NCI-H510A (cell line): ENCODE data around the gene GAD1.

Experiments
- DNase-seq: peaks from one replicate; lab custom pipeline; 2025; lab: John Stamatoyannopoulos, UW

The GAD1 gene

DNA sequence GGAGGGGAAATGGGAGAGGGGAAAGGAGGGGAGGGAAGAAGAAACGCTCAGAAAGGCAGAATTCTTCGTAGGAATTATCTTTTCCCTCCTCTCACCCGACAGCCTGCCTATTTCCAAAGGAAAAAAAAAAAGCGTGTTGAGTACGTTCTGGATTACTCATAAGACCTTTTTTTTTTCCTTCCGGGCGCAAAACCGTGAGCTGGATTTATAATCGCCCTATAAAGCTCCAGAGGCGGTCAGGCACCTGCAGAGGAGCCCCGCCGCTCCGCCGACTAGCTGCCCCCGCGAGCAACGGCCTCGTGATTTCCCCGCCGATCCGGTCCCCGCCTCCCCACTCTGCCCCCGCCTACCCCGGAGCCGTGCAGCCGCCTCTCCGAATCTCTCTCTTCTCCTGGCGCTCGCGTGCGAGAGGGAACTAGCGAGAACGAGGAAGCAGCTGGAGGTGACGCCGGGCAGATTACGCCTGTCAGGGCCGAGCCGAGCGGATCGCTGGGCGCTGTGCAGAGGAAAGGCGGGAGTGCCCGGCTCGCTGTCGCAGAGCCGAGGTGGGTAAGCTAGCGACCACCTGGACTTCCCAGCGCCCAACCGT is at the start of gene GAD1:
GAD1 (plus strand) TSS at position 384 of the 589 bp plus-strand sequence. CDS start 1,705 bp downstream, outside the sequence.
- DNase-seq: peak; percentile 95

DNA sequence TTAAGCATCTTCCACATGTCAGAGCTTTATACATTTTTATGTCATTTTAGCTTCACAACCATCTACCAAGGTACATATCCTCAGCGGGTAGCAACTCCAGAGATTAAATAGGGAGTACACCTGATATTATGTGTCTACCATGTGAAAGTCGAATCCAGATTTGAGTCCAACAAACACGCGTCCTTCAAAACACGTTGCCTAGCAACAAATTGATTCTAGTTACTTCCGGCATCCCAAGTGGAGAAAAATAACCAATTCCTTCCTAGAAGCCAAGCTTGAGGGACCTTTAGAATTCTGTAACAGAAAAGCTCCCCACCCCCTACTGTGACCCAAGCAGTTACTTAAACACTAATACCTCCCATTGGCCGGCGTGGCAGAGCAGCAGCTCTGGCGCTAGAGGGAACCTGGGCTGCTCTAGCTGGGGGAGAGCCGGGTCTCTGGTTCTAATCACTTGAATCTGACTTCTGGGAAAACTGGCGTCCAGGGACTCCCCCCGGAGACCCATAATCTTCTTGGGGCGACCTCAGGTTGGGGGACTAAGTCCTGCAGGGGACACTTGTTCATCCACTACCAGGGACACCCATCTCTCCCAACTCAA is 46.6 kb upstream of the GAD1 start, which contains the start of gene ERICH2:
ERICH2 (plus strand) TSS at position 371 of the 598 bp plus-strand sequence. CDS start 304 bp downstream, outside the sequence.
- peak; percentile 76 for DNase-seq

DNA sequence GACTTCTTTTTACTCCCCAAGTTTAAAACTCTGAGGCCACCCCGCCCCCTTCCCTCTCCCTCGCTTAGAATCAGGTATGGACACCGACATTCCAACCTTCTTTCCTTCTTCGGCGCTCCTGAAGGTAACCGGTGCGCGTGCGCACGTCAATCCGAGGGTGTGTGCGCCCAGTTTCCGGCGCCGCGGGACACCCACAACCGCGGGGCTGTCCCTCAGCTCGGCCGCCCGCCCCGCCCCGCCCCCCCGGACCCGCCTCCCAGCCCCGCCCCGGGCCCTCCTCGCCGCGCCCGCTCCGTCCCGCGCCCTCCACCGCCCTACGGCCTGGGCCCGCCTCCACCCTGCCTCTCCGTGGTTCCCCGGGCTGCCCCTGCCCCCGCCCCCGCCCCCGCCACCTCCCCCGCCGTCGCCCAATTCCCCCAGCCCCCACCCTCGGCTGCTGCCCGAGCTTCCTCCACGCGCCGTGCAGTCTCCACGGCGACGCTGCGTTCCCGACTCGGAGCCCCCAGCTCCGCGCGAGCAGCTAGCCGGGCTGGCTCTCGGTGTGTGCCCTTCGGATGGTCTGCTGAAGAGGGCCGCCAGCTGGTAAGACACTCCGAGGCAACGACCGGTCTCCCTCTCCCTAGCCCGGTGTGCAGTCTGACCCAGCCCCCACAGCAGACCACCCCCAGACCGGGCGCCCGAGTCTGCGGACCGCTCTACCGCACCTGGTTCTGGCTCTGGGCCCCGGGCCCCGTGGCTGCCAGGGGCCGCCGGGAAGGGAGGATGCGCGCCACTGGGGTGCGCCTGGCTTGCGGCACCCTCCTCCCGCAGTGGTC is 45.9 kb upstream of the GAD1 start:
- peak; percentile 95 for DNase-seq

DNA sequence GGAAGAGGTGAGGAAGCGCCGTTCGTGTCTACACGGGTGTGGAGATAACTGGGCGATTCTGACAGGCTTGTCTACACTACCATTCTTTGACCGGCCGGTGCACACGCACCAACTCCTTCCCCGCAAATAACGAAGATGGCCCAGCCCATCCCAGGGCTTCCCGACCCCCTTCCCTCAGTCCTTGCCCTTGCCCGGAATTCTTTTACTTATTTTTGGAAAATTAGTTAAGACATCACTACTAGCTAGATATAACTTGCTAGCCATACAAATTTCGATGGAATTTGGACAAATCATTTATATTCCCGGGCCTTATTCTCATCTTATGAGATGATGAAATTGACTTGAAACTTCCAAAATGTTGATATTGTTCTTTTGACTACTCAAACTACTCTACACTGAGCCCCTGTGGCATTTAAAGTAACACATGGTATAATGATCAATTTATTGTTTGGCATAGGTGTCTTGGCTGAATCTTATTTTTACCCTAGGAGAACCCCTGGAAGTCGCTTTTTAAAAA is 45.2 kb upstream of the GAD1 start:
- no peak for DNase-seq

DNA sequence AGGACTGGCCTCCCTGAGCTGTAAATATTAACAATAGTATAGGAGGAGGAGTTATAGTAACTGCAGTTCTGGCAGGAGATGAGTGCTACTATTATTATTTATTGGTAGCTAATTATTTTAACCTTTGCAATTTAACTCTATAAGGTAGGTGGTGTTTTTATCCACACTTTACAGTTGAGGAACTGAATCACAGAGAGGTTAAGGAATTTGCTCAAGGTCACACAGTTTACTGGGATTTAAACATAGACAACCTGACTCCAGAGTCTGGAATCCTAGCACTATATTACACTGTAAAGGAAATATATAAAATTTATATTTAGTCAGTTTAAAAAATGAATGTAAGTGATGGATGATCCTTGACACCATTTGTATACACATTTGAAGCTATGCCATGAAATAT is 44.4 kb upstream of the GAD1 start:
- no peak for DNase-seq

DNA sequence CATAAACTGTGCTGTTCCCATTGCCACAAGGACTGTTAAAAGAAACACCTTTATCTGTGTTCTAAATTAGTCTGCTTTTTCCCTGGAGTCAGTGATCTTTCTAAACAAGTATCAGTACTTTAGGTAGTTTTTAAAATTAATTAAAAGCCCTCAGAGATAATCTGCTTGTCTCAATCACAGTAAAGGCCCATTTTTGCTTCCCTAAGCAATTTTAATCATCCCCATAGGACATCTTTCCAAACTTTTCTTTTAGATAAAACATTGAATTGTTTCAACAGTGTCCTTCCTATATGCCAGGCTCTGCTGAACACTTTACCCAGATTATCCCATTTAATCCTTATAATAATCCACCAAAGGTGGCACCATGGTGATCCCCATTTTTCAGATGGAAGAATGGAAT is 42.6 kb upstream of the GAD1 start:
- no peak for DNase-seq

DNA sequence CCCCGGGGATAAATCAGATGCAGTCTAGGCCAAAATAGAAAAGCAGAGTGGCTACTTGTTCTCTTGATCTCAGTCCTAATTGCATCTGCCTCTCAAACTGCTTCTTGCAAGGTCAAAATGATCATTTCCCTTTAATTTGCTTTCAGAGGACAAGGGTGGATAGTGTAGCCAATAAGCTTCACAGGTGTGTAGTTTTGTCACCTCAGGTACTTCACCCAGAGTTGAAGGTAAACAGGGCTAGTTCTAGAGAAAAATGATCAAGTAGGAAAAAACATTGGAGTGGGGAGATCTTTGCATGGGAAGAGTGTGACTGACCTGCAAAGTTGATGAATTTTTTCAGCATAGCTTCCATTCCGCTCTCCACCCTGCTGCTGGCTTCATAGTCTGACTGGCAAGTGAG is 37.8 kb upstream of the GAD1 start:
- no peak for DNase-seq

DNA sequence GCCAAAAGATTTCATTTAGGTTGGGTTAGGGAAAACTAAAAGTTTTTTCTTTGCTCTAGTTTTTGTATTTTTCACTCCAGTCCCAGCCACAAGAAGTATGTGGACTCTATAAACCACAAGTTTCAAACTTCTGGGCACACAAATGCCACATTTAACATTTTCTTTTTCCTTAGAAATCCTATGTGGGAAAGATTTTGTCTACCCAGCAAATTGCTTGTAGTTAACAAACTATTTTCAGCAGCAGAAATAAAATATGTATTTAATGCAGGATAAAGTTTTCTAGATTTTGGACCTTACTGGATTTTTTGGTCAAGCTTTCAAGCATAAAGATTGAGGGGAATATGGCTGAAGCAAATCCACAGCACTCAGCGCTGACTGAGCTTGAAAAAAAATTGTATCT is 37.4 kb upstream of the GAD1 start:
- no peak for DNase-seq

DNA sequence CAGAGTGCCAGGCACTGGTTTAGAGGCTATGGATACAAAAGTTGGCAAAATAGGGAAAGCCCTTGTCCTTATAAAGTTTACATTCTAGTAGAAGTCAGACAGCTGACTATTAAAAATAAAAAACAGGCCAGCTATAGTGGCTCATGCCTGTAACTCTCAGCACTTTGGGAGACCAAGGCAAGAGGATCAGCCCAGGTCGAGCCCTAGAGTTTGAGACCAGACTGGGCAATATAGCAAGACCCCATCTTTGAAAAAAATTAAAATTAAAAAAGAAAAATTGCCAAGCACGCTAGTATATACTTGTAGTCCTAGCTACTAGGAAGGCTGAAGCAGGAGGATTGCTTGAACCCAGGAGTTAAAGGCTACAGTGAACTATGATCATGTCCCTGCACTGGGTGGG is 34.0 kb upstream of the GAD1 start:
- DNase-seq: no peak

DNA sequence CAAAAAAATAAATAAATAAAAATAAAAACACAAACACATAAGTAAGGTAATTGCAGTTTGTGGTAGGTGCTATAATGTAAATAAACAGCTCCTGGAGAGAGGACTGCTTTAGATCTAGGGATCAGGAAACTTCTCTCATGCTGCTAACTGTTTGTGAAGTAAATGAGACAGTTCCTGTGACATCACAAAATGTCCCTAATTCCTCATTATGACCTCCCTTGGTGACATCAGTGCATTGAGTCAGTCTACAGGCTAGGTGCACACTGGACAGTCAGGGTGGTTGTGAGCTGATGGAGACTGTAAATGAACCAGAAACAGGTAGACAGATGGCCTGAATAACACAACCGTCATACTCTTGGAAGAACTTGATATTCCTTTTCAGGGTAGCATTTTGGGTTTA is 33.1 kb upstream of the GAD1 start:
- DNase-seq: no peak

DNA sequence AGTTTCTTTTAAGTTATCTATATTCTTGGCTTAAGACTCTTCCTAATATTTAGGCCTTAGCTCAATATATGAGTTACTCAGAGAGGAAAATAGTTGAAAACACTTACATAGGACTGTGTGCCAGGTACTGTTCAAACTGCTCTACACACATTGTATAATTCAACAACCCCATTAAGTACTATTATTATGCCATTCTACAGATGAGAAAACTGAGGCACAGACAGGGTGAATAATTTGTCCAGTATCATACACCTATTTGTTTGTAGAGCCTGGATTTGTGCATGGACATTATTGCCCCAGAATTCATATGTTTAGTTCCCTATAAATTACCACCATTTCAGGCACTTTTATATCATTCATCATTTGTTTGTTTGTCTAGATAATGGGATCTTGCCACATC is 17.7 kb upstream of the GAD1 start:
- DNase-seq: no peak

DNA sequence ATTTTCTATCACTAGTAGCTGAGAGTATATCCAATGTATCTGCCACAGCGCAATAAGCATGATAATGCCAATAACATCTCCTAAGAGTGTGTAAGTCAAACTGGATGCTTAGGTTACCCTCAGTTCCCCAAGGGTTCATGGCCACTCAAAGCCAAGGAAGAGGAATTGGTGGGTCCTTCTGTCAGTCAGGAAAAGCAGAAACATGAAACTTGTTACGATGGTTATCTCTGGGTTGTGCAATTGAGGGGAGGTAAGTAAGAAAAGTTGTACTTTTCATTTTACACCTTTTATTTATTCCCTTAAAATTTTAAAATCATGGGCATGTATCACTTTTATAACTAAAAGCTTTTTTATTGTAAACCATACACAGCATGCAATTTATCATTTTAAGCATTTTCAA is 10.1 kb upstream of the GAD1 start:
- DNase-seq: no peak

DNA sequence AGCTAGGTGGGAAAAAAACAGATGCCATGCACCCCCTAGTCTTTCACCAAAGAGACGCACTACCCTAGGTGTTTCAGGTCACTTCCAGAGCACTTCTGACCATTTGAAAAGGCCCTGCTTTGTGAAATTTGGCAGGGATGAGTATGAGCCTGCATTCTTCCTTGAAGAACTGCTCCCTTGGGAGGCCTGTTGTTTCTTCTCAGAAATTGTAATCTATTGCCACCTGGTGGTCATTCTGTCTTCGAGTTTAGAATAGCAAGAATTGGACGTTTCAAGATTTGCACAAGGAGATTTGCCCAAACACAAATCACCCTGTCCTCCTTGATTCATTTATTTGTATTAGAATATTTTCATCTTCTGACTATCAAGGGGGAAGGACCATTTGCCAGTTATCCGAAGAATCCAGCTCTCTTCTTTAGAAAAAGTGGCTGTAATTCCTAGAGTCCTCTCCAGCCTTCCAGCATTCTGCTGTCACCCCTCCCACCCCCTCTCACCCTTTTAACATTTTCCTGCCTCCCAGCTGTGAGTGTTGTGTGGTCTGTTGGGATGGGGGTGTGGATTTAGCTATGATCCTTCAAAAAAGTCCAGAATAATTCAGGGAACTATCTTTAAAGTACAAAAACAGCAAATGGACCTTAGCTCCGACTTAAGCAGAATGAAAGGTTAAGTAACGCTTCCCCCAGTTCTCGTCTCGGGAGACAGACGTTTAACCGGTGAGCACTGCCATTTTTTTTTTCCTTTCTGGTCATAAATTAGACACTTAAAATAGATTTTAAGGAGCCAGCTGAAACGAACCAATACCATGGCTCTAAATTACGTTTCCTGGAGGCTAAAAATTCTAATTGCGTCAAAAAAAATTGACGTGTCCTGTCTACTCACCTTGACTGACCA is 3.7 kb upstream of the GAD1 start:
- DNase-seq: peak; percentile 89

DNA sequence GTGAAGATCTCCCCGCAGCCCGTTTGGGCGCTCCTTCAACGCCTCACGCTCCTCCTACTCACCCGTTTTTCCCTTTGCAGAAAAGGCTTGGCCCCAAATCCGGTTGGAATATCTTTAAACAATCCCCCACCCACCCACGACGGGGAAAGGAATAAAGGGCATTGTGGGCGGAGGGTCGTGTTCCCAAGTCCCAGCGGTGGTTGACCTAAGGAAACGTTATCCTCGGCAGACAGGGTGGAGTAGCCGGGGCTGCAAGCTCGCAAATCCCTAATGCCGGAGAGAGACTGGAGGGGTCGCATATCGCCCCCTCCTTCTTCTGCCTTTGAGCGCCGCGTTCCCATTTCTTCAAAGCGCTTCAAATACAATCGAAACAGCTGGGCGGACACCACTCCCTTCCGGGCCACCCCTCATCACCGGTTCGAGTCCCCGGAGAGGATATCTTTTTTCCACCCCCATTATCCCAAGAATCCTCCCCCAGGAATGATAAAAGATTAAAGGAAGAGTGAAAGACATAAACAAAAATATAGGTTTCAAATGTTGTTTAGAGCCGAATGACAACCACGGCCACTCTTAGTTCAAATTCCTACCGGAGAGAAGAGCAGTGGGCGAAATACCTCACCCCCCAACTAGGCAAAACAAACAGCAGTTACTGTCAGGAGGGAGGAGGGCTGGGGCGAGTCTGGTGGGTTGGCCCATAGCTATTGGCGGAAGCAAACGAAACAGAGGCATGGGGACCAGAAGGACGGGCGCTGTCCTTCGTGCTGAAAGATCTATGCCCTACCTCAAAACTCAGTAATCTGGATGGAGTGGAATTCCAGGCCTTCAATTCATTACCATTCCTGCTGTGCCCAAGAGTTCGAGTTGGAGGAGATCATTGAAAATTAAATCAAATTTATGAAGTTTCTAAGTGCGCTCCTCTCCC is 2.8 kb upstream of the GAD1 start:
- DNase-seq: peak; percentile 29

DNA sequence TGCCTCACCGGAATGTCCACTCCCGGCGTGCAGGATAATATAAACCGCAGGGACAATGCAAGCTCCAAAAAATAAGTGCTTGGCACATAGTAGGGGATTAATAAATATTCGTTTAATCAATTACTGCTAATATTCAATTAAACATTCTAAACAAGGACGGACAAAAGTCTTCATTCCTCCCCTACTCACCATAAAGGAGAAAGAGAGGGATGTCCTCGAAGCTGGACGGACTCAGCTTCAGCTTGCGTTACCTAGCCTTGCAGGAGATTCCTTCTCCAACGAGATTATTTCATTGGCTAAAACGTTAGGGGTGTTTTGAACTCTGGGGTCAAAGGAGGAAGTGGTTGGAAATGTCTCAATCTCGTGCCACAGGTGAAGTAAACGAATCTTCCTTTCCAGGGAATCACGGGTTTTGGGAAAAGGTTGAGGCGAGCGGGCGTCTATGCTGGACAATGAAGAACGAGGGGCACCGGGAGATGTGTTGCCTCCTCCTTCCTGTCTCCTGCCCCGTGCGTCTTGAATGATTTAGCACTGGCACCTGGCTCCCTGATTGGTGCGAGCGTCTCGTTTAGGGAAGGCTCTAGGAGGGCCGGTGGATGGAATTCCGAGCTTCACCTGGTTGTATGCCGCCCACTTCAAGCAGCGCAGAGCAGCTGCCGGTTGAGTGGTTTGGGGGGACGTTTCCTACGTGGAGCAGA is 2.0 kb upstream of the GAD1 start:
- peak; percentile 90 for DNase-seq

DNA sequence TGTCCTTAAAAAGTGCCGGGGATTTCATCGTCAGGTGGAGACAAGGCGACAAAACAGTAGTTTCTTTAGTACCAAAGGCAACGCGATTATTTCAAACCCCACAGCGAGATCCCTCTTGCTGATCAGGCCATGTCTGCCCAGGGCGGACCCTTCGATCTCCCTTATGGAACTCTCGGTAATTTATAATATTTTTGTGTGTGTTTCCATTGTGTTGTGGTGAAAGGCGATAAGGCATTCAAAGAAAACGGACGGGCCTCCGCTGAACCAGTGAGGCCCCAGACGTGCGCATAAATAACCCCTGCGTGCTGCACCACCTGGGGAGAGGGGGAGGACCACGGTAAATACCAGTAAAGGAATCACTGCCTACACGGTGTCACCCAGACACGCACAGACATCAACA is 1.4 kb upstream of the GAD1 start:
- peak; percentile 87 for DNase-seq

DNA sequence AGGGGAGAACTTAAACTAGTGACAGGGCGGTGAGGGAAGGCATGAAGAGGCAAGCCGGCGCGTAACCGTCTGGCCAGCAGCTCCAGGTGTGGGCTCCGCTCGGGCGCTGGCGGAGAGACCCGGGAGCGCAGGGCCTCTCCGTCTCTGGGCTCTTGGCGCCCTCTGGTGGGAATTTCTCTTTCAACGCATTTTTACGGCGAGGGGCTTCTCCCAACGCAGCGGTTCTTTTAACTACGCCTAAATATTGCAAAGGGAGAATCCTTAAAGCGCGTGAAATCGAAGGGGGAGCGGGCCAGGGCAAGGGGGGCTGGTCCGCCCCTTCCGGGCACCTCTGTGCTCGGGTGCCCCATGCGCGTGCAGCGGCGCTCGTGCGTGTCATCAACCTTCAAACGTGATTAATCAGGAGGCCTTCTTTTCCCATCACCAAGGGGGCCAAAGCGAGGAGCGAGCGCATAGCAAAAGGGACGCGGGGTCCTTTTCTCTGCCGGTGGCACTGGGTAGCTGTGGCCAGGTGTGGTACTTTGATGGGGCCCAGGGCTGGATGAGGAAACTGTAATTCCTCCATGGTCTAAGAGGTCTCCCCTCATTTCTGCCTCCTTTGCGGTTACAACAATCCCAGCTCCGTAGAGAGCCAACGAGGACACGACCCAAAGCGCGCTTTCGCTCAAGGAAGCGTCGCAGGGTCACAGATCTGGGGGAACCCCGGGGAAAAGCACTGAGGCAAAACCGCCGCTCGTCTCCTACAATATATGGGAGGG is 762 bp upstream of the GAD1 start:
- peak; percentile 96 for DNase-seq

DNA sequence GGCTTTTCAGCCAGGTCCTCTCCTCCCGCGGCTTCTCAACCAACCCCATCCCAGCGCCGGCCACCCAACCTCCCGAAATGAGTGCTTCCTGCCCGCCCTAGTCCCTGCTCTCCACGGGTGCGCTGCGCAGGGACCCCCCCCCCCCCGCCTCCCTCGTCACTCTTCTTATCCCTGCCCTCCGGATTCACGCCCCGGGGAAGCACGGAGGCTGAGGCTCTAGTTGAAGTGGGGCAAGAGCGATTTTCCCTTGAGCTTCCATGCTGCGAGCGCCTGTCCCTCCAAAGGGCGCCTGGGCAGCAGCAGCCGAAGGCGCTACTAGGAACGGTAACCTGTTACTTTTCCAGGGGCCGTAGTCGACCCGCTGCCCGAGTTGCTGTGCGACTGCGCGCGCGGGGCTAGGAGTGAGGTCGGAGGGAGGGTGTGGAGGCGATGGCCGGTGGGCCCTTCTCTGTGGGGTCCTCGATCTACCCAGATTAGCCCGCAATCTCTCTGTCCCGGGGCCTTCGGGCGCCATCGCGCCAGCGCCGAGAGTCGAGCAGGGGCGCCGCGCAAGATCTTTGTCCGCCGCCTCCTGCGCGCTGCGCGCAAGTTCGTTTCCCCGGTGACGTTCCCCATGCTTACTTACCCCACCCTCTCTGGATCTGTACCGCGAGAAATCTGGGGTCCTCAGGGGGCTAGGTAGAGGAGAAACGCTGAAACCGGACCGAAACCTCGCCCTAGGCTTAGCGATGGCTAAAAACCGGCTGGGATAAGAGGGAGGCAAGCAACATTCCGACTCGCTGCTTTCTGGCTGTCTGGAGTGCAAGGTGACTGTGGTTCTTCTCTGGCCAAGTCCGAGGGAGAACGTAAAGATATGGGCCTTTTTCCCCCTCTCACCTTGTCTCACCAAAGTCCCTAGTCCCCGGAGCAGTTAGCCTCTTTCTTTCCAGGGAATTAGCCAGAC is 677 bp downstream of the GAD1 start:
- DNase-seq: peak; percentile 53
